Stimulated activated CD8-positive, alpha-beta memory T cell treated with anti-CD3 and anti-CD28 coated beads, Interleukin-15, amount 100 ng/mL, for 24 hours (primary cell): ENCODE data around the gene ANKRD44.
"Not testable (repeated sequence)": the region's sequence is repeated elsewhere in the genome, so short reads cannot be mapped to it uniquely, and the experiment has no call there.

Experiments used
- DNase-seq: peaks from one replicate; pipeline ENCODE4 v3.0.0-alpha.2; 2020; ENCODE audit warnings: low read depth

The ANKRD44 gene

DNA sequence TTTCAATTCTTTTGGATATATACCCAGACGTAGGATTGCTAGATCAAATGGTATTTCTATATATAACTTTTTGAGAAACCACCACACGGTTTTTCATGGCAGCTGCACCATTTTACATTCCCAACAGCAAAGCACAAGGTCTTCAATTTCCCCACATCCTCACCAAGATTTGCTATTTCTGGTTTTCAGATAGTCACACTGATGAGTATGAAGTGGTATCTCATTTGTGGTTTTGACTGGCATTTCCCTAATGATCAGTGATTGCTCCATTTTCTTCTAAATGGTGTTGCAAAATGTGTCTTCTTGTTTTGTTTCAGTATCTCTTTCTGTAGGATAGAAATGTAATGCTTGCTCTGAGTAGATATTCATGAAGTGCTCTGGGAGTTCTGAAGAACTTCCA, 52.0 kb downstream of the ANKRD44 start:
- DNase-seq, result no peak

DNA sequence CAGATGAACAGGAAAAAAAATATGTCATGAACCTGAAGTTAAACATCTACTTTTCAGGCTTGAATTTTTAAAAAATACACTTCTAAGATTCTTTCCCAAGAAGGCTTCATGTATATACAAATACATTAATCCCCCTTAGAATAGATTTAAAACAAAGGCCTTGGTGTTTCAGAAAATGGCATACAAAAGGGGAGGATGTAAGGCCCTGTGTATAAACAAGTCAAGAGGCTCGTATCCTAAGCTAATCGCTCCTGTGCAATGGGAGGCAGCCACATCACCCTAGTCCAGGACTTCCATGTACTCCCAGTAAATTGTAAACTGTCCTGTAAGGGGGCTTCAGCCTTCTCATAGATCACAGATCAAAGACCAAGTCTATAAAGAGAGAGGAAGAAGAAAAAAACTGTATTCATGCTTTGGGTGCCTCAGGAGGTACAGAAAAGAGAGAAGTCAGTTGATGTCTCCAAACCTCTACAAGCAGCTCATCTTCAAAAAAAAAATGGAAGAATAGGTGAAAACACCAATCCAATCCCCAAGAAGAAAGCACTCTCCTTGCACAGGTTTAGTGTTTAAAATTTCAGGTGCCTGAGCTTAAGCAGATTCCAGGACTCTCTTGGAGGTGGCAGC, 53.9 kb downstream of the ANKRD44 start:
- no peak for DNase-seq

DNA sequence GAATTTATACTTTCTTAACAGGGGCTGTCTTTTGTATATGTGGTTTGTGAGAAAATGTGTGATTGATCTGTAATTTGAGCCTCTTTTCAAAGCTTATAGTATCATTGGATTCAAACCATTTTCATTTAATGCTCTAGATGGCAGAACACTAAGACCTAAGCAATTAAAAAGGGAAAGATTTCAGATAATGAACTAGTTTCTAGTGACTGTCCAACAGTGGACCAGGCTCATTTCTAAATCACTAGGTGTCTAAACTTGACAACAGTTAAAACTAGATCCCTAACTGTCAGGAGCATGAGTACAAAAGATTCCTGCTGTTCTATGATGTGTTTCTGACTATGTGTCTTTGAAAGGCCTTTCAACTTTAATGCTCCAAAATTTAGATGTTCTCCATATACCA, 54.6 kb downstream of the ANKRD44 start:
- no peak for DNase-seq

DNA sequence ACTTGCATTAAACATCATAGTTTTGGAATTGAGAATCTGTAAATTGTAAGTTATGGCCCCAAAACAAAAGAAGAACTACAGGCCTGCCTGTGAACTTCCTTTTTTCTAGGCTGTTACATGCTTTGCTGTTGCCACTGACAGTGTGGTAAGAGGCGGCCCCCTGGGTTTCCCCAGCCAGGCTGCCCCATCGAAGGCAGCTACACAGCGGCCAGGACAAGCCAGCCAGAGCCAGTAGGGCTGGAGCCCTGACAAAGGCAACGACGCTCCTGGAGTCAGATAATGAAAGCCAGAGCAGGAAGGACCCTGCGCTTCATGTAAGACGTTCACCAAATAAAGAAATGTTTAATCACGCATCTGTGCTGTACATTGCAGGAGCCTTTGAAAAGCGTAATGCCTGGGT, 55.0 kb downstream of the ANKRD44 start:
- peak; percentile 31 for DNase-seq

DNA sequence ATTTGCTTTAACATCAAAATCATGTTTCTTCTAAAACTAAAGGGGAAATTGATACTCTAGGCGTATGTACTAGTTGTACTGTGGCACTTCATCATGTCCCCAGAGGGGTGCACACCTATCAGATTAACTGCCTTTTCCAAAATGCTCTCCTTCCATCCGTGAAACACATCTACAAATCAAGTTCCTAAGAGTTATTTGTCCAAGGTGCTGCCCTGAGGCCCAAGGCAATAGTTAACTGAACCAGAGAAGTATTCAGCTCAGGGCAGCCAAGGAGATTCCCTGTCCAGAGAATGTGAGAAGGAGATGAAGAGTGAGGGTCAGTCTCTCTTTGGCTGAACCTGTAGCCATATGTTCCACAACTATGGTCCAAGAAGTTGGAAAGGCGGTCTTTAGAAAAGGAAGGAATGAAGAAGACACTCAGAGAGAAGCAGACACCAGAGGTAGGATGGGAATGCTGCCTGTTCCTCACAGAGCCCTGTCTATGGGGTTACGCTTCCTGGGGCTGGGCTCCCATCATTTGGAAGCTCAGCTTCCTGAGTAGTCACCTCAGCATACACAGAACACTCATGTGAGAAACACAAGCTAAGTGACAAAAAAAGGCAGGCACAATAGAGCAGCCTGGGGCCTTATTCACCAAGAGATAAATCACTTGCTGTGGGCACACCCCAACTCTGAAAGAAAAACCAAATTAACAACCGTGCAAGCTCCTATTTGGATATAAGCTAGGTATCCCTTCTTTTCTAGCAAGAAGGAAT, 55.6 kb downstream of the ANKRD44 start:
- no peak for DNase-seq

DNA sequence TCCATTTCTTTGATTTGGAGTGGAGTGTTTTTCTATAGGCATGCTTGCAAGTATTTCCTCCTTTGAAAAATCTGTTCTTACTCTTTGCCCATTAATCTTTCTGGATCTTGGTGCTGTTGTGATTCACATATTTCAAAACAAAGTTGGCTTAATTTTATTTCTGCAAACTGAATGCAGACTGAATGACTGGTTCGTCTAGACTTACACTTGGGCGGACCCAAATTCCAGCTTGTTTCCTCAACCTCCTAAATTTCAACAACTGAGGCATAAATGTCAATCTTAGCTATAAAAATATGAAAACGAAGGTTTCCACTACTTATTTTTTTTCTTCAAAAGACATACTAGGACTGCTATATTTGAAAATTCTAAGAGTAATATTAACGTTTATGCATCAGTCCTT, 59.0 kb downstream of the ANKRD44 start:
- no peak for DNase-seq

DNA sequence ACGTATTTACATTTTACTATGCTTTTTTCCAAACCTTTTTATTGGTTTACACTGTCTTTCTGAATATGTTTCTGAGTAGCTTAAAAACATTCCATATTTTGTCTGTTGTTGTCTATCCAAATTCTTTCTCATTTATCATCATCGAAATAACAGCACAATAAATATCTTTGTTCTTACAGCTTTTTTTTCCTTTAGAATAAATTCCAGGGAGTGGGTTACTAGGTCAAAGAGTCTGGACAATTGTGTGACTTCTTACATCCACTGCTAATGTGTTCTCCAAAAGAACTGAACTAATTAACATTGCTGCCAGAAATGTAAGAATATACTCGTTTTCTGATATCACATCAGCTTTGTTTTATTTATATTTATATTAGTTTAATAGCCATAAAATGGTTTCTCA, 59.4 kb downstream of the ANKRD44 start:
- DNase-seq, result no peak

DNA sequence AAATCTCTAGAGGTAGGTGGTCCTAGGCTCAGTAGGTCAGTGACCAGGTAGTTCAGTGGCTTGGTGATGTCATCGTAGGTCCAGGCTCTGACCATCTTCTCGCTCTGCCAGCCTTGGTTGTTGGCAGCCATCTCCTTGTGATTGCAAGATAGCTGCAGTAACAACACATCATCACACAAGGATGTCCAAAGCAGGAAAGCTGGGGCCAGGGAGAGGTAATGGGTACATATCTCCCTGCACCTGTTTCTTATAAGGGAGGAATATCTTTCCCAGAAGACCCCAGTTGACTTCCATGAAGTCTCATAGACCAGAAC, 60.5 kb downstream of the ANKRD44 start:
- DNase-seq, result no peak

DNA sequence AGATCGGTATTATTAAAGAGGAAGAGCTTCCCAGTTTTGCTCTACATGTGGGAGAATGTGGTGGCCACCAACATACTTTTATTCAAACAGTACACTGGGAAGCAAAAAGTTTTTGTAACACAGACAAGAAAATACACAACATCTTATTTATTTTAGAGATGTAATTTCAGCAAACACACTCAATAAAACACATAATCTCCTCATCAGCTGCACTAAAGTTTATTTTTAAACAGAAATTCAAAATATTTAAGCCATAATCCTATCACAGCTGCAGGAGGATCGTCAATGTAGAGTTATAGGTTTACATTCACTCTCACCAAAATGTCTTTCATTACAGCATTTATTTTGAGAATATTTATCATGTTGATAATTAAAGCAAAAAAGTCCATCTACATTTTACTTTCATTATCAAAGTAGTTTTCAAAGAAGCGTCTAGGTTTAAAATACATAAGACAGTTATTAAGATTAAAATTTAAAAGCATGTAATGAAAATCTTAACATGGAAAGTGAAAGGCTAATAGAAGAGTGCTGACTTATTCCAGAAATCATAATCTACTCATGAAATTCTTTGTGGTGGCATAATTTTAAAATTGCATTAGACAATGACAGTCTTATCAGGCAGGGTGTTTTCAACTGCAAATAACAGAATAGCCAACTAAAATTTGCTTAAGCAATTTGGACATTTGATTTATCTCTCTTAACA, 61.0 kb downstream of the ANKRD44 start:
- no peak for DNase-seq

DNA sequence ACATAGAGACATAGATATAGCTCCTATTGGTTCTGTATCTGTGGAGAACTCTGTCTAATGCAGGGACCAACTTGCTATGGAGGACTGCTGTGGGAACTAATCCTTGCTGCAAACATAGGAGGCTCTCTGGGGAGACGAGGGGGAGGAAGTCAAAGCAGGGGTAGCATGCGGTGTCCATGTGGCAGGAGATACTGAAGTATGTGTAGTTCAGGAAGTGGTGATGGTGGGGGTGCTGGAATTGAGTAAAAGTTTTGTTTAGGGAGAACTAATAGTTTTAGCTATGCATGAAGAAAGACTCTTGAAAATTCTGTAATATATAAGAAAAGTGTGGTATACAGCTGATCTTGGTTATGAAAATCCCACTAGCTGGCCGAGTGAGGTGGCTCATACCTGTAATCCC, 62.0 kb downstream of the ANKRD44 start:
- DNase-seq, result no peak

DNA sequence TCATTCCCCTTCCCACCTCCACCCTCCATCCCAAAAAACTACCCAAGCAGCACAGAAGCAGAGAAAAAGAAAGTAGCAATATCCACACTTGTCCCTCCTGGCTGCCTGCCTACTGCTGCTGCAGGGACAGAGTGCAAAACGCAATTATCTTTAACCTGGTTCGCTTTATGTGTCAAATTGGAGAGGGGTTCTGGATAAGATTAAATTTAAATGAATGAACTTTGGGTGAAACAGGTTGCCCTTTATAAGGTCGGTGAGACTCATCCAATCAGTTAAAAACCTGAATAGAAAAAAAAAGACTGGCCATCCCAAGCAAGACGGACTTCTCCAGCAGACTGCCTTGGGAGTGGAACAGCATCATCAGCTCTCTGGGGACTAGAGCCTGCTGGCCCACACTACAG, 62.6 kb downstream of the ANKRD44 start:
- no peak for DNase-seq

DNA sequence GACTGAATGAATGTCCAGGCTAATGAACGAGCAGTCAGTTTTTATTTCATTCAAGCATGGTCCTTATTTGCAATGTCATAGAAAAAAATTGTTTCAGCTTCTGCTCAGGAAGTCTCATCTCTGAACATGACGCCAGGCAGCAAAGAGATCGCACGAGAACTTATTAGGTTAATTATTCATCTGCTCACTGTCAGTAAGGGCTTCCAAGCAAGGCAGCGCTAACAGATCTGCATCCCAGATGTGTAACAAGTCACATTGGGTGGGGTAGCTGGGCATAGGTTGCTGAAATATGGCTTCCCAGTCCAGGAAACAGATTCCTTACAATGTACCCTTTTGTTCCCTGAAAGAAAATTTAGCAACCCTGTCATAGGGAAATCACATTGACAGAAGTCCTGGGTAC, 63.5 kb downstream of the ANKRD44 start:
- DNase-seq, result no peak

DNA sequence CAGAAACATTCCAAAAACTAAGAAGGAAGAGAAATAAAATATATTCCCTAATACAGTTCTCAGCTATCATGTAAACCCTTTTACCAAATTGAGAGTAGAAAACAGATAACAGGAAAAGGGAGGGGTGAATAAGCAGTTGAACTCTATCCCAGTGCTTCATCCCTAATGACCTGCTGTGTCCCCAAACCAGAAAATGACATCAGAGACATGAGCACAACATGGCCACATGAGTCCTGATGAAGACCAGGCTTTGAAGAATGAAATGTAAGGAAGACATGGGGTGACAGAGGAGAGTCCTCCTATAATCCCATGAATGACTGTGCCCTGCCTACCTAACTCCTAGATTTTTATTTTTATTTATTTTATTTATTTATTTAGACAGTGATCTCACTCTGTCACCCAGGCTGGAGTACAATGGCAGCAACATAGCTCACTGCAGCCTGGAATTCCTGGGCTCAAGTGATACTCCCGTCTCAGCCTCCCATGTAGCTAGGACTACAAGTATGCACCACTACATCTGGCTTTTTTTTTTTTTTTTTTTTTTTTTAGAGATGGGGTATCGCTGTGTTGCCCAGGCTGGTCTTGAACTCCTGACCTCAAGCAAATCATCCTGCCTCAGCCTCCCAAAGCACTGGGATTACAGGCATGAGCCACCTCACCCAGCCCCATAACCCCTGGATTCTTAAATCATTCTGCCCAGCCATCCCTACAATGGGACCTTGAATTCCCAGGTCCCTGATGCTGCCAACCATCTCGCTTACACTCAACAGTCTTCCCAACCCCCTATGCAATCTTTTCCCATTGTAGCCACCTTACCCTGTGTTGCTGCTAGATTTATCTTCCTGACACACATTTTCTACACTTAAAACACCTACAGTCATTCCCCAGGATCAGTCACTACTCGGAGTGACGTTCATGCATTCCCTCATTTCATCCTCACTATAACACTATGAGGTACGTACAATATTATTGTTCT, 64.5 kb downstream of the ANKRD44 start:
- DNase-seq, result no peak

DNA sequence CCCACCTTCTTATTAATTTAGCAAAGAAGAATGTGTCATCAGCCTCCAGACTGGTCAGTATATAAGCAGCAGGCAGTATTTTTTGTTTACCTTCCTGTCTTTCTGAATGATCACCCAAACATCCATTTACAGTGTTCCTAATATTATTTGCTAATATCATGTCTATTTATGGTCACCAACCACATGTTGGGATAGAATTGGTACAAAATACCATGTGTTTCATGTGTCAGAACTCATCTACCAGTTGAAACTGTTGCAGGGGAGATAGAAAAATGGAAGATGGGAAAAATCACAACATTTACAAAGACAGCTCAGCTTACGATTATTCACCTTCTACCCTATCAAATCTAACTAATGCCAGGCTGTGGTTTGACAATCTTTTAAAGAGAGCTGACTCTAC, 66.2 kb downstream of the ANKRD44 start:
- DNase-seq, result no peak

DNA sequence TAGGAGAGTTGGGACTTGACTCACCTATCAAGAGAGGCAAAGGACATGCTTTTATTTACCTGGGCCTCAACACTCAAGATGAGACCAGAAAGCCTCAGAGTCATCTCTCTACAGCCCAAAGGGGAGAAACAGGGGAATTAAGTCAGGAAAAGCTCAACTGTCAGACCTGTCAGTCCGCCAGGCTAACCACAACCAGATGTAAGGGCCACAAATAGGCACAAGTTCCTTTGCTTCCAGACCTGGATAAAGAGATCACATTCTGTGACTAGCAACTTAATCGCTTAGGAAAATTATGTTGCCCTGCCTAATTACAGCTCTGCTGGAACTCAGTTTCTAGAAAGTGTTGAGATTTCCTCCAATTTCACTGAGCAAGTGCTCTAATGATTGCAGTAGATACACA, 67.9 kb downstream of the ANKRD44 start:
- DNase-seq, result no peak

DNA sequence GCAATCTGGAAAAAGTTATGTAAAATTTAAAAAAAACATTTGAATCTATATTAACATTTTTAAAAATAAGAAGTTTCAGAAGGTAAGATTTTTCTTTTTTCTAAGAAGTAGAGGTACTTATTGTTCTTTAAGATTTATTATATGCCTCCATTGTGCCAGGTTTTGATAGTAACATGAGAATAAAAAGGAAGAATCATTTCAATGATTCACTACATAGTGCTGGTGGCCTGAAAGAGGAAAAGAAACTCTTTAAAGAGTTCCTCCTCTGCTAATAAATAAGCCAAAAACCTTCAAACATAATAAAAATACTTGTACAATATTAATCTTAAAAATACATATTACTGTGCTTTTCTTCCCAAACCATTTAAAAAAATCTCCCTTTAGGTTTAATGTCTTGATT, 69.0 kb downstream of the ANKRD44 start:
- DNase-seq, result no peak

DNA sequence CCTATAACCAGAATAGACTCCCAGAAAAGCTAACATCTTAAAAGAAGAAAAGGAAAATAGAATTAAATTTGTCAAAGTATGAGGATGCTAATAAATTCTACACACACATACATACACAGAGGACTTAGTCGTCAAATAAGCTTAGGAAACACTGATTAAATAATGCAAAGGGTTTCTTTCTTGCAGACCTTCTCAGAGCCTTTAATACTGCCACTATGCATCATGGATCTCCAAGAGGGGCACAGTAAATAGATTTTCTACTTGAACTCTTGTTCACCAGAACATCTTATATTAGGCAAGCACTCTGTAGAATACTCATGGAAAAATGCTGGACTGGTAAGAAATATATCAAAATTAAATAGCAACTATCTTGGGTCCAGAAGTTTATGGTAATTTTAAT, 69.4 kb downstream of the ANKRD44 start:
- DNase-seq, result no peak

DNA sequence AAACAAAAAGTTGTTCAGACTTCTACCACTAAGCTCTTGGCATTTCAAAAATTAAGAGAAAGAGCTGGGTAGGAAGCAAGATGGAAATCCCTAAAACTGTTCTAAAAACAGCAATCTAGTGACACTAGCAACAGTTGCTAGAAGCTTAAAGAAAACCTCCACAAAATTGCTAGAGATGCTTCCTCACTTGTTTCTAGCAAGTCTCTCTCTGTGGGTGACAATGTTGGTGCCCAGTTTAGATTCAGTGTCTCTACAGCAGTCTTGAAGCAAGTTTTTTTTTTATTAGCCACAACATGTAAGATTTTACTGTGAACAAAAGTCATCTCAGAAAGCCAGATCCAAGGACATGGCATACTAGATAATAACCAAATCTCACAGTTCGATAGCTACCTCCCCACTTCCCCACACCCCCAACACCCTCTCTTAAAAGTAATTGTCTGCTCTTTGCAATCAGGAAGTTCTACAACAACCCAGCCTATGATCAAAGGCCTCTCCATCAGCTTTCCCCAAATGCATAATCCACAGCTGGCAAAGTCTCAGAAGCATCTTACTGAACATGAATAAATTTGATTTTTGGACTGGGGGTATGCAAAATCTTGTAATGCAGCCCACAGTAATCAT, 70.0 kb downstream of the ANKRD44 start:
- DNase-seq, result no peak

DNA sequence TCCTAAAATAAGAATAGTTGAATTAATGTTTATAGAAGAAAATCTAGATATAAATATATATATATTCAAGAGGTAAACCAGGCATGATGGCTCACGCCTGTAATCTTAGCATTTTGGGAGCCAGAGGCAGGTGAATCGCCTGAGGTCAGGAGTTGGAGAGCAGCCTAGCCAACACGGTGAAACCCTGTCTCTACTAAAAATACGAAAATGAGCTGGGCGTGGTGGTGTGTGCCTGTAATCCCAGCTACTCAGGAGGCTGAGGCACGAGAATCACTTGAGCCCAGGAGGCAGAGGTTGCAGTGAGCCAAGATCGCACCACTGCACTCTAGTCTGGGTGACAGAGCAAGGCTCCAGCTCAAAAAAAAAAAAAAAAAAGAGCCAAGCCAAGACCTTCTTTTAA, 70.6 kb downstream of the ANKRD44 start:
- not testable (repeated sequence) for DNase-seq

DNA sequence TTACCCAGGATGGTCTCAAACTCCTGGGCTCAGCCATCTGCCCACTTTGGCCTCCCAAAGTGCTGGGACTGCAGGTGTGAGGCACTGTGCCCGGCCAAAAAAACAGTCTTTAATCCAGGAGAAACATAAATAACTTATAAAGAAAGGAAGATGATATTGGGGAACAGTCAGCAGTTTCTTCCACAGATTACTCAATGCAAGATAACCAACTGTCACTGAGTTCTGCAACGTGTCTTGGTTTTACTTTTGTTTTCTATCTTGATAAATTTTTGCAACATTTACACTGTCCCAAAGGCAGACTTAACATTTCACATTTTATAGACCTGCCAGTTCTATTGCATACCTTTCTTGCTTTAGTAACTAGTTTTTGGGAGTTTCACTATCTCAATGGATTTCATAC, 71.1 kb downstream of the ANKRD44 start:
- no peak for DNase-seq

DNA sequence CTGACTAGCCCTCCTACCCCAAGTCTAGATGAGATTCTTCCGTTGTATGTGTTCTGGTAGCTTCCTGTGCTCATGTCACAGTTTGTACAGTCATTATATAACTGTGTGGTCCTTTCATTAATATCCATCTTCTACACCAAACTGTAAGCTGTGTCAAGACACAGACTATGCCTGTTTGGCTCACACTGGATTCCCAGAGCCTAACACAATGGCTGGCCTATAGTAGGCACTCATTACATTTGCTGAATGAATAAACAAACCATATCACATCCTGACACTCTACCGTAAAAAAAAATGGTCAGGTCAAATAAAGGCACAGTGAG, 72.6 kb downstream of the ANKRD44 start:
- DNase-seq, result no peak
